K562 (cell line): Measurements from ENCODE around the gene WWOX. TPM values are rescaled to one million over a fixed set of nuclear protein-coding genes. Genes with fewer than 3 reads are reported as not detected.

Experiments used
- ATAC-seq: fragments of 200-7000 bp; cut with Tn5 transposase; 3 replicates; pipeline ENCODE4 v1.9.1; 2020; ENCODE audit warnings: moderate library complexity
- BruUV-seq: library from RNA; stranded (reverse); fragments of 400-500 nt; replicated peaks from 2 replicates; lab custom pipeline; 2021; lab: Mats Ljungman, UMichigan
- CTCF ChIA-PET: fragments of 300-600 bp; formaldehyde crosslinking; extraction: SDS; loops from one replicate; lab custom pipeline; 2021; ENCODE audit warnings: low intra/inter-chr PET ratio; lab: Yijun Ruan, JAX
- POLR2A ChIA-PET: fragments of 300-600, 350-650 bp; sonication (Branson Sonifier 250); formaldehyde crosslinking; extraction: SDS; loops from one replicate; lab custom pipeline; 2021; ENCODE audit warnings: antibody characterized with exemption, inconsistent platforms; lab: Yijun Ruan, JAX
- DNase-seq, 4 experiments: peaks; one replicate each; pipeline versions ENCODE4 v3.0.0 to v3.0.0-alpha.2; 2011 to 2018; ENCODE audit warnings: low spot score in 3 of 4, mixed read lengths in 3 of 4; ENCODE audit errors: extremely low read depth in 1 of 4
- FAIRE-seq: peaks from 2 replicates; lab custom pipeline; 2011; peaks lifted over from hg19 to GRCh38; lab: Jason Lieb, UNC
- H2AFZ ChIP-seq: 2 replicates; pipeline ENCODE4 v1.6.0; 2011; ENCODE audit warnings: low read depth, low read length, control low read depth, inconsistent platforms
- H3K27ac ChIP-seq: fragments of 200-600 bp; 3 replicates; pipeline ENCODE4 v1.8.0; 2011; ENCODE audit warnings: low read depth, mild to moderate bottlenecking, control low read depth, inconsistent platforms, low read length, moderate library complexity, mixed read lengths; ENCODE audit errors: extremely low read depth
- H3K27me3 ChIP-seq, 2 experiments: fragments of 300-600 bp in 1 of 2; 2 replicates in 1 of 2; 3 replicates in 1 of 2; pipeline versions ENCODE4 v1.6.0 to v1.8.0; 2011; ENCODE audit warnings: inconsistent platforms in 2 of 2, low read length in 2 of 2, mild to moderate bottlenecking in 1 of 2, mixed read lengths in 1 of 2, moderate library complexity in 1 of 2; ENCODE audit not compliant: control insufficient read depth in 2 of 2, insufficient read depth in 2 of 2
- H3K36me3 ChIP-seq: fragments of 300-600 bp; 3 replicates; pipeline ENCODE4 v1.8.0; 2011; ENCODE audit warnings: mild to moderate bottlenecking, low read length, inconsistent platforms; ENCODE audit not compliant: control insufficient read depth, insufficient read depth
- H3K4me1 ChIP-seq, 2 experiments: fragments of 200-600 bp in 1 of 2; replicated peaks in 1 of 2; 2 replicates in 1 of 2; 3 replicates in 1 of 2; pipeline versions ENCODE4 v1.5.1 to v1.8.0; 2011; ENCODE audit warnings: inconsistent platforms in 2 of 2, low read length in 2 of 2, mild to moderate bottlenecking in 1 of 2, mixed read lengths in 1 of 2, moderate library complexity in 1 of 2; ENCODE audit not compliant: control insufficient read depth in 2 of 2, insufficient read depth in 2 of 2
- H3K4me2 ChIP-seq: 2 replicates; pipeline ENCODE4 v1.6.1; 2011; ENCODE audit warnings: low read length, control low read depth, inconsistent platforms, mixed read lengths; ENCODE audit not compliant: insufficient read depth
- H3K4me3 ChIP-seq: fragments of 200-600 bp; sonication (generic), shearing (Covaris generic); 2 replicates; pipeline ENCODE4 v1.5.1; 2016; ENCODE audit warnings: control low read depth, inconsistent platforms
- H3K79me2 ChIP-seq: fragments of 200-600 bp; 3 replicates; pipeline ENCODE4 v1.8.0; 2011; ENCODE audit warnings: low read length, inconsistent platforms; ENCODE audit not compliant: control insufficient read depth, insufficient read depth
- H3K9ac ChIP-seq, 2 experiments: 2 replicates each; pipeline versions ENCODE4 v1.6.0 to v1.6.1; 2011; ENCODE audit warnings: low read depth in 2 of 2, low read length in 2 of 2, control low read depth in 1 of 2, inconsistent platforms in 1 of 2, mild to moderate bottlenecking in 1 of 2, mixed read lengths in 1 of 2; ENCODE audit not compliant: insufficient read depth in 1 of 2
- H3K9me1 ChIP-seq: one replicate; pipeline ENCODE4 v1.6.0; 2011; ENCODE audit warnings: inconsistent platforms, mild to moderate bottlenecking, low read length, moderate library complexity; ENCODE audit not compliant: control insufficient read depth, insufficient read depth
- H3K9me3 ChIP-seq: replicated peaks from 2 replicates; pipeline ENCODE4 v1.5.1; 2011; ENCODE audit warnings: low read depth, low read length, inconsistent platforms; ENCODE audit not compliant: control insufficient read depth, insufficient read depth
- H4K20me1 ChIP-seq: replicated peaks from 2 replicates; pipeline ENCODE4 v1.6.1; 2011; ENCODE audit warnings: low read length, inconsistent platforms, mixed read lengths; ENCODE audit not compliant: control insufficient read depth, insufficient read depth
- AFF4 ChIP-seq: sonication (generic); formaldehyde crosslinking; IDR thresholded peaks from 2 replicates; pipeline ENCODE4 v1.8.0; 2023; ENCODE audit warnings: mild to moderate bottlenecking, missing genetic modification reagents
- CEBPB ChIP-seq: fragments of 450-650 bp; IDR thresholded peaks from 2 replicates; pipeline ENCODE4 v1.6.1; 2016; ENCODE audit warnings: missing genetic modification characterization, missing compliant biosample characterization
- CHCHD3 ChIP-seq: fragments of 250-450 bp; sonication (Bioruptor Pico); IDR thresholded peaks from 2 replicates; pipeline ENCODE4 v2.1.2; 2022; ENCODE audit warnings: mild to moderate bottlenecking
- DPF2 ChIP-seq: fragments of 450-650 bp; IDR thresholded peaks from 2 replicates; pipeline ENCODE4 v1.6.1; 2016
- KAT2B ChIP-seq: IDR thresholded peaks from one replicate; pipeline ENCODE4 v1.6.1; 2012; ENCODE audit warnings: low read depth, mild to moderate bottlenecking, control low read depth, inconsistent platforms, low read length, moderate library complexity
- MAZ ChIP-seq, 2 experiments: fragments of 450-650 bp in 1 of 2; sonication (generic) in 1 of 2; formaldehyde crosslinking; IDR thresholded peaks in 1 of 2; conservative IDR thresholded peaks in 1 of 2; 2 replicates each; pipeline versions ENCODE4 v1.4.0 to v1.5.0; 2020; ENCODE audit warnings: mild to moderate bottlenecking in 1 of 2, missing genetic modification reagents in 1 of 2
- NCOR1 ChIP-seq: fragments of 450-650 bp; IDR thresholded peaks from 2 replicates; pipeline ENCODE4 v1.6.1; 2016; ENCODE audit warnings: mild to moderate bottlenecking, moderate library complexity
- NONO ChIP-seq, 2 experiments: fragments of 200-400 bp in 1 of 2; fragments of 450-650 bp in 1 of 2; formaldehyde crosslinking in 1 of 2; IDR thresholded peaks; 2 replicates each; pipeline ENCODE4 v1.6.1; 2017; ENCODE audit warnings: low read depth in 2 of 2, mild to moderate bottlenecking in 2 of 2, moderate library complexity in 2 of 2, low read length in 1 of 2
- NR2C1 ChIP-seq, 2 experiments: fragments of 450-650 bp; IDR thresholded peaks; 2 replicates each; pipeline ENCODE4 v1.6.1; 2017; ENCODE audit warnings: mild to moderate bottlenecking in 2 of 2, antibody characterized with exemption in 1 of 2, inconsistent platforms in 1 of 2, missing compliant biosample characterization in 1 of 2, missing genetic modification characterization in 1 of 2
- NR4A1 ChIP-seq, 2 experiments: fragments of 250-450 bp in 1 of 2; fragments of 450-650 bp in 1 of 2; sonication (Bioruptor Pico) in 1 of 2; IDR thresholded peaks; 2 replicates each; pipeline versions ENCODE4 v1.4.0 to v1.6.1; 2016 to 2020; ENCODE audit warnings: mild to moderate bottlenecking in 2 of 2, missing compliant biosample characterization in 1 of 2, missing genetic modification characterization in 1 of 2, moderate library complexity in 1 of 2
- PRMT5 ChIP-seq: sonication (generic); formaldehyde crosslinking; IDR thresholded peaks from 2 replicates; pipeline ENCODE4 v1.5.0; 2020; ENCODE audit warnings: missing genetic modification reagents
- RB1 ChIP-seq: fragments of 450-650 bp; IDR thresholded peaks from 2 replicates; pipeline ENCODE4 v1.6.1; 2017; ENCODE audit warnings: low read depth, mild to moderate bottlenecking
- SAFB2 ChIP-seq: fragments of 200-400 bp; formaldehyde crosslinking; IDR thresholded peaks from 2 replicates; pipeline ENCODE4 v1.6.1; 2018; ENCODE audit warnings: borderline replicate concordance, low read length, low read depth, moderate library complexity; ENCODE audit not compliant: severe bottlenecking
- SMAD4 ChIP-seq: fragments of 250-450 bp; sonication (Bioruptor Pico); conservative IDR thresholded peaks from 2 replicates; pipeline ENCODE4 v1.8.0; 2021; ENCODE audit warnings: inconsistent platforms, mild to moderate bottlenecking, moderate library complexity
- SRSF3 ChIP-seq: fragments of 200-400 bp; formaldehyde crosslinking; IDR thresholded peaks from 2 replicates; pipeline ENCODE4 v1.6.1; 2016; ENCODE audit warnings: mild to moderate bottlenecking, low read length, moderate library complexity; ENCODE audit not compliant: insufficient read depth
- STAT5A ChIP-seq: IDR thresholded peaks from 2 replicates; pipeline ENCODE4 v1.6.1; 2012; ENCODE audit warnings: low read length, inconsistent platforms, borderline replicate concordance
- ZBTB26 ChIP-seq: fragments of 450-650 bp; formaldehyde crosslinking; IDR thresholded peaks from 2 replicates; pipeline ENCODE4 v1.4.0; 2022; ENCODE audit warnings: missing genetic modification characterization
- WGBS: fragments of 100-300 bp; shearing (Covaris generic); methylation state at CpG from one replicate; pipeline ENCODE4 v1.1.6; 2016; ENCODE audit warnings: low coverage, mixed read lengths; ENCODE audit not compliant: insufficient coverage; ENCODE audit errors: missing lambda C conversion rate; 5-methylcytosine and 5-hydroxymethylcytosine counted together
- in situ Hi-C: fragments of 300-500 bp; cut with MboI; formaldehyde crosslinking; loops from 4 replicates; pipeline ENCODE4 v1.15.0; 2018; ENCODE audit warnings: inconsistent platforms, mixed read lengths
- intact Hi-C: fragments of 100-400 bp; cut with micrococcal nuclease; formaldehyde crosslinking; loops from 2 replicates; pipeline ENCODE4 v1.14.2; 2022
- polyA plus RNA-seq, 8 experiments: library from polyadenylated mRNA; depleted of rRNA in 4 of 8; stranded (reverse) in 5 of 8; unstranded in 3 of 8; fragments of >200 nt; fragmentation: Nextera tagmentation in 2 of 8; fragmentation: Illumina TruSeq in 1 of 8; extraction: Ambion mirVana in 2 of 8; extraction: Trizol in 1 of 8; gene quantifications; 2 replicates each; pipeline versions ENCODE4 v1.2.1 to v1.2.3, GENCODE V29; 2011 to 2014; ENCODE audit warnings: inconsistent platforms in 1 of 8, missing spikeins in 1 of 8
- total RNA-seq, 7 experiments: library from RNA; depleted of rRNA in 6 of 7; stranded (reverse); fragments of >200 nt in 6 of 7; fragmentation: Illumina TruSeq in 2 of 7; extraction: Trizol in 2 of 7; gene quantifications; 2 replicates each; pipeline versions ENCODE4 v1.2.1 to v1.2.3, GENCODE V29; 2011 to 2021; ENCODE audit warnings: low replicate concordance in 1 of 7

The WWOX gene
- total and polyA plus RNA-seq, 9 of the 15 experiments (the other 6 are each of a cell fraction or from before 2014, with no cell fraction given), result 1.6 to 22.7 (median 8.1) TPM

GRCh38 chr16:78496189-78496588, 396.7 kb downstream of the WWOX start (continued):
- TF ChIP-seq SRSF3 (no peak), SMAD4 (CRISPR knock-in tag) (no peak), ZBTB26 (no peak), AFF4 (CRISPR knock-in tag) (no peak)
- TF ChIP-seq, all 486 proteins: peak for 0

GRCh38 chr16:78499399-78499798, 399.9 kb downstream of the WWOX start:
- H3K9ac ChIP-seq, result no peak overlapping the region
- H3K27me3 ChIP-seq, result peaks cover 4 to 14% of the 10 kb centered on the region in 2 experiments; a peak in 4 of 5 replicates
- no peaks in the 10 kb centered on the region for H4K20me1 ChIP-seq
- WGBS, result 2% methylated on average over 10 of the region's 10 CpGs
- no peaks in the 10 kb centered on the region for H3K9me1 ChIP-seq
- no peaks in the 10 kb centered on the region for H3K9me3 ChIP-seq
- DNase-seq (no peak), ATAC-seq (no peak), FAIRE-seq (no peak)
- intact Hi-C loops, result no loop called here
- no TSS peak for BruUV-seq
- H3K36me3 ChIP-seq, result no peaks in the 10 kb centered on the region
- no peak overlapping the region for H3K4me2 ChIP-seq
- no peak overlapping the region for H3K4me3 ChIP-seq
- no peak overlapping the region for H2AFZ ChIP-seq
- in situ Hi-C loops, result no loop called here
- CTCF ChIA-PET, result no interaction called here
- no peak overlapping the region for H3K27ac ChIP-seq
- no peaks in the 10 kb centered on the region for H3K79me2 ChIP-seq
- no peaks in the 10 kb centered on the region for H3K4me1 ChIP-seq
- POLR2A ChIA-PET, result no interaction called here
- TF ChIP-seq DPF2 (no peak), NR4A1 (CRISPR knock-in tag; IDR thresholded peaks at IDR 0.05) (no peak), NR4A1 (tag; IDR thresholded peaks at IDR 0.05) (no peak), SMAD4 (CRISPR knock-in tag) (no peak), STAT5A (no peak), NR2C1 (IDR thresholded peaks at IDR 0.05) (no peak), NR2C1 (tag; IDR thresholded peaks at IDR 0.05) (no peak), MAZ (CRISPR knock-in tag; conservative IDR thresholded peaks at IDR 0.05 in 1 of 2, IDR thresholded peaks at IDR 0.05 in 1 of 2) (no peak), CEBPB (tag) (no peak), CHCHD3 (CRISPR knock-in tag) (no peak), NONO (IDR thresholded peaks at IDR 0.05; ENCODE audit: low read depth in 2 of 2, low read length in 1 of 2) (no peak), SAFB2 (no peak), NCOR1 (no peak), KAT2B (no peak), RB1 (no peak), PRMT5 (CRISPR knock-in tag) (no peak)
